Activated T-cell treated with anti-CD3 and anti-CD28 coated beads, Interleukin-2, amount 50 U/mL, for 48 hours (primary cell): Measurements from ENCODE around the gene PTOV1.

ENCODE experiments used
- DNase-seq, 2 experiments: peaks; one replicate each; pipeline ENCODE4 v3.0.0-alpha.2; 2020

Gene PTOV1

GRCh38 chr19:49845414-49845813 lies 5.5 kb upstream of the PTOV1 start:
- no peak for DNase-seq

- no peak for DNase-seq
Observed at GRCh38 chr19:49846408-49846807, 4.6 kb upstream of the PTOV1 start.

- DNase-seq = peak; percentile 45 to 50
Observed at GRCh38 chr19:49847731-49848696, 2.9 kb upstream of the PTOV1 start.

- DNase-seq = no peak
Observed at GRCh38 chr19:49848938-49849337, 2.0 kb upstream of the PTOV1 start.

GRCh38 chr19:49849433-49850220 lies 1.3 kb upstream of the PTOV1 start:
- DNase-seq = no peak

GRCh38 chr19:49850221-49850486 lies 805 bp upstream of the PTOV1 start:
- DNase-seq = peak in 1 of 2 experiments; percentile 42

GRCh38 chr19:49851456-49852259 lies 699 bp downstream of the PTOV1 start:
- peak; percentile 37 to 51 for DNase-seq

- no peak for DNase-seq
Observed at GRCh38 chr19:49852631-49853126, 1.7 kb downstream of the PTOV1 start.

GRCh38 chr19:49853852-49854377 lies 3.0 kb downstream of the PTOV1 start:
- peak in 1 of 2 experiments; percentile 25 for DNase-seq

GRCh38 chr19:49854378-49855263 lies 3.7 kb downstream of the PTOV1 start:
- DNase-seq = peak in 1 of 2 experiments; percentile 28

GRCh38 chr19:49855277-49855675 lies 4.3 kb downstream of the PTOV1 start:
- DNase-seq = no peak

GRCh38 chr19:49855676-49856573 lies 5.0 kb downstream of the PTOV1 start:
- DNase-seq = no peak

GRCh38 chr19:49856574-49857021 lies 5.6 kb downstream of the PTOV1 start:
- DNase-seq = no peak

GRCh38 chr19:49857061-49857837 lies 6.3 kb downstream of the PTOV1 start:
- peak in 1 of 2 experiments; percentile 27 for DNase-seq

- no peak for DNase-seq
Observed at GRCh38 chr19:49857838-49858087, 6.8 kb downstream of the PTOV1 start.

GRCh38 chr19:49858088-49858985 lies 7.4 kb downstream of the PTOV1 start:
- peak in 1 of 2 experiments; percentile 21 for DNase-seq

GRCh38 chr19:49859682-49860335 lies 8.8 kb downstream of the PTOV1 start:
- no peak for DNase-seq
